D341Med (cell line): ENCODE data around the gene KIF25.

Experiments
- DNase-seq: peaks from one replicate; pipeline ENCODE4 v3.0.0; 2012; ENCODE audit warnings: low spot score

KIF25 gene, protein sequence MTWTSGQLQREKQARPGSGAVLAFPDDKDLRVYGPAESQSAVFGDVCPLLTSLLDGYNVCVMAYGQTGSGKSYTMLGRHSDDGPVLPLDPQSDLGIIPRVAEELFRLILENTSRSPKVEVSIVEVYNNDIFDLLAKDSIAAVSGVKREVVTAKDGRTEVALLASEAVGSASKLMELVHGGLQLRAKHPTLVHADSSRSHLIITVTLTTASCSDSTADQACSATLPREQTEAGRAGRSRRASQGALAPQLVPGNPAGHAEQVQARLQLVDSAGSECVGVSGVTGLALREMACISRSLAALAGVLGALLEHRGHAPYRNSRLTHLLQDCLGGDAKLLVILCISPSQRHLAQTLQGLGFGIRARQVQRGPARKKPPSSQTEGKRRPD

DNA sequence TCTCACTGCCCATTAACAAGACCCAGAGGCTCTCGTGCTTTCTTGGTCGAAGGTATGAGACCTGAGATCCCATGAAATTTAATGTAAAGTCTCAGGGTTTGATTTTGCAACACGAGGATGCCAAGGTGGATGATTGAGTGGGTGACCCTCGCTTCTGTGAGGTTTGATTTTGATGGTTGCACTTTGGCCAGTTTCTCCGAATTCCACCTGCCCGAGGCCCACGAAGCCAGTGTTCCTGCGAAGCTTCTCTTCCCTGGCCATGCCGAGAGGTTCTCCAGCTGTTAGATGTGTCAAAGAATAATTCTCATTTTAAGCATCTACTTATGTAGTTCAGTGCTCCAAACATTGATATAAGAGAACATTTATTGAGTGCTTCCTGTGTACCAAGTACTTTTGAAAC, at the start of gene KIF25:
Gene KIF25, plus strand, starts transcription at position 30 of the 400 bp plus-strand sequence. CDS start 31,915 bp downstream, outside the sequence.
- no peak for DNase-seq

DNA sequence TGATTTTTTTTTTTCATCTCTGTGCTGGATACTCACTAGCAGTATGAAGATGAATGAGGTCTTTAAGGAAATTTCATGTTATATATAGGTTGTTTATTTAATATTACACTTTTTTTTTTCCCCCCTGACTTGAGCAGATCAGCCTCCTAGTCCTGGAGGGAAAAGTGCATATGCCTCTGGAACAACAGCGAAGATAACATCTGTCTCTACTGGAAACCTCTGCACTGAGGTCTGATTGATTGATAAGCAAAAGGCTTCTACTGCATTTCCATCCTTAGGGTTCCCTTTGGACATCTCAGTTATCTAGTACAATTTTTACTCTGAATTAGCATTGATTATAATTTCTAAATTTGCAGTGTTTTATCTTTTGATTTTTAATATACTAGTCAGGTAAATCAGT, 49.8 kb upstream of the KIF25 start:
- no peak for DNase-seq

DNA sequence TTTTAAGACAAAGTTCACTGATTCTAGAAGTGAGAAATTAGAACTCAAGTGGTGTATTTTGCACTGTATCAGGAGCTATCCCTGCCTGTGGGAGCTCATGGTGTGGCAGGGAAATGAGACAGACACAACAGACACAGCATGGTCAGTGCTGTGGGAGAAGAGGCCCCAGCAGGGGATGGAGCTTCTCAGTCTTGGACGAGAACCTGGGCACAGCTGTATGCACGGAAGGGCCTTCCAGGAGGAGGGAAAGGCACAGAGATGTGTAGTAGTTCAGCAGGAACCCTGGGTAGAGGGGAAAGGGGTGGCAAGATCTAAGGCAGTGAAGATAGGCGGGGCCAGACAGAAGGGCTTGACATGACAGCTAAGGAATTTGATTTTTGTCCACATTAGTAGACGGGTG, 48.8 kb upstream of the KIF25 start:
- DNase-seq: no peak

DNA sequence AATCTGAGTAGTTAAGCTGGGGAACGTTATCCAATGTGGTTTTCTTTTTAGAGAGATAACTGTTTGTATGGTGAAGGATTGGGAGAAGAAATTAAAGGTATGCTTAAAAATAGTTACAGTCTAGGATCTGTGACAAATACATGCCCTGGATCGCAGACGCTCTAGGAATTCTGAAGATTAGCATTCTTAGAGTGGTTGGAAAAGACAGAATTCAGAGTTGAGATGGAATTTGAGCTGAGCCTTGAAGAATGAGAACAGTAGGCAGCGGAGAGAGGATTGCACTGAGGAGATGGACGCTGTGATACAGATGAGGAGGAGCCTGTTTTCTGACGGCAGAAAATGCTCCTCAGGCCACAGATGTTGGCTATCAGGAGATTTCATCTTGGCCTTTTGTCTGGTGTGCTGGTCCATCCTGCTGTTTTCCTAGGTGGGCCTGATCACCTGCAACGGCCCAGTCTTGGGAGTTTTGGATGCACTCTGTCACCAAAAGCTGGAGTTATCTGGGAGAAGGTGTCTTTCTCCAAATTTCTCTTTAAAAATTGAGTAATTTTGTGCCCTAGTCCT, 48.3 kb upstream of the KIF25 start:
- no peak for DNase-seq

DNA sequence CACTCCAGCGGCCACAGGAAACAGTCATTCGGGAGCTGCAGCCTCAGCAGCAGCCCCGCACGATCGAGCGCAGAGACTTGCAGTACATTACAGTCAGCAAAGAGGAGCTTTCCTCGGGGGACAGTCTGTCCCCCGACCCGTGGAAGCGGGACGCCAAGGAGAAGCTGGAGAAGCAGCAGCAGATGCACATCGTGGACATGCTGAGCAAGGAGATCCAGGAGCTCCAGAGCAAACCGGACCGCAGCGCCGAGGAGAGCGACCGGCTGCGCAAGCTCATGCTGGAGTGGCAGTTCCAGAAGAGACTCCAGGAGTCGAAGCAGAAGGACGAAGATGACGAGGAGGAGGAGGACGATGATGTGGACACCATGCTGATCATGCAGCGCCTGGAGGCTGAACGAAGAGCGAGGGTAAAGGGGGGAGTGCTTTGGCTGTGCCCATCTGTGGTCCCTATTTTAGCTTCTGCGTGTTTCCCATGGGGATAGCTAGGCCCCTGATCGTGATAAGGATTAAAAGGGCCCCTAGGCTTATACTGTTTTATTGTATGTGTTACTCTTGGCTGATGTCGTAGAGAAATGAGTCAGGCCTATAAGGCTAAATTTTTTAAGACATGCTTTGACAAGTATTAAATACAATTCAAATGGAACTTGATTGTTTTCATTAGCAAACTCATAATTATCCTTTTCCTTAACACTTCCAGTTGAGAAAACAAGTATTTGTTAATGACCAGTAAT, 45.5 kb upstream of the KIF25 start:
- DNase-seq: no peak

DNA sequence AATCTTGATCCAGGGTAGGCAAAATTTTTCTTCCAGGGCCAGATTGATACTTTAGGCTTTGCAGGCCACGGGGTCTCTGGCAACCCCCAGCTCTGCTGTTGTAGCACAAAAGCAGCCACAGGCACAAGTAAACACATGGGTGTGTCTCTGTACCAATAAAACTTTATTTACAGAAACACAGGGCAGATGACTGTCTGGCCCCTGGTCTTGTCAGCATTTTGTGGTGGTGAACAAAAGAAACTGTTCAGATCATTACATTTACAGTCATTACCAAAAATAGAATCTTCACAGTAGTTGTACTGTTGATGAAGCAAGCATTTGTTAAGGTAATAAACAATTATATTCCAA, 45.0 kb upstream of the KIF25 start:
- DNase-seq: no peak

DNA sequence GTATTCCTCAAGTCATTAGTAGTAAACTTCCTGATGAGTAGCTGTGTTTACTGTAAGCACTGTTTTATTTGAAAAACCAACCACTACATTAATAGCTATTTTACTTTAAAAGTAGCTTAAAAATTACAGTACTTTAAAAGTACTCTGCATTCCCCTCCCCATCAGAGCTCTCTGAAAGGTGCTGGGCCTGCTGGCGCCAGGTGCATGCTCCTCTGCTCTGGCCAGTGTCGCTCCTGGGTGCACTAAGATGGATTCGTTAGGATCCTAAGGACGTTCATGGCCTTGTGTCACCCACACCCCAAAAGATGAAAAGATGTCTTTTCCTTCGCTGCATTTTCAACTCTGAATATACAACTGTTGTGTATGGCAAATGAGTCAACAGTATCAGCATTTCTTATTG, 43.9 kb upstream of the KIF25 start:
- DNase-seq: no peak

DNA sequence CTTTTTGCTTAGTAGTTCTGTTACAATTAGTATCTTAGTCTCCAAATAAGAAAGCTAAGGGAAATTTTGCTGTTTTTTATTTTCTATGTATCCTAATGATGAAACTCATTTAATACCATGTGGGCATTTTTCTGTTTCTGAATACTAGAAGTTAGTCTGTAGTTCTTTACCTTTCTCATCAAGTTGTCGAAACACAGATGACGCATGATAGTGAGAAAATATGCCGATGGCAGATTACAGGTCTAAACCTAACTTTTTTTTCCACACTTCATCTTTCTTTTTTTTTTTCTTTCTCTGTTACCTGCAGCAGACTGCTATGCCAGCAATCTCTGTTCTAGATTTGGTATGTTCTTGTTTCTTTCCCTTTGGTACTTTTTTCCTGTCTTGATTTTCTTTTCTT, 43.3 kb upstream of the KIF25 start:
- DNase-seq: no peak

DNA sequence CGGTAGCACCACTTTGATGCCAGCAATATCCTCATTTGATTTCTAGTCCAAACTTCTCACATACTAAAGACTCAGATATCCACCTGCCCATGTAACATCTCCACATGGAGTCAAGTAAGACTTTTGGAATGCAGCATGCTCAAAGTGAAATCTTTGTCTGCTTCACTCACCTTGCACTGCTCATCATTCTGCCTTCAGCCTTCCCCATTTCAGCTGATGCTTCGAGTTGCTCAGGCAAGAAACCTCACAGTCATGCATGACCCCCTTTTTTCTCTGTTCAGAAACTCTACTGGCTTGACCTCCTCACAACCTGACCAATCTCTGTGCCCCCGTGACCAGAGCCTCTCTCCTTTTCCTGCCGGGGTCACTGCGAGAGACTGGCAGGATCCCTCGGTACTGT, 41.0 kb upstream of the KIF25 start:
- no peak for DNase-seq

DNA sequence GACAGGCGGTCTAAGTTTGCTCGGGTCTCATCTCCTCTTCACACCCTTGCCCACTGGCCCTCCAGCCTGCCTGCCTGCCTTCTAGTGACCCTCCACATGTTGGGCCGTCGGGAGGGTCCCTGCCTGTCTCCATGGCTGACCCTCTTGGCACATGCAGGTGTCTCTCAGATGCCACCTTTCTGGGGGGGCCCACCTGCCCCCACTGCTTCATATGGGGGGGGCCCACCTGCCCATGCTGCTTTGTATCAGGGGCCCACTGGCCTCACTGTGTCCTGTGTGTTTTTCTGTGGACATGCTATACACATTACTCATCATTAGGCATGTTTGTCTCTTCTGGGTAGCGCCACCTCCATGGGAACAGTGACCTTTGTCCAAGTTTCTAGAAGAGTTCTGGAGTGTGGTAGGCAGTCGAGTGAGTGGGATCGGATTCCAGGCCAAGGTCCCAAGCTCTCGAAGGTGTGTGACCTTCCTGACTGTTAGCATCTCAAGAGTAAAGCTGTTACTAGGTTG, 40.4 kb upstream of the KIF25 start:
- DNase-seq: no peak

DNA sequence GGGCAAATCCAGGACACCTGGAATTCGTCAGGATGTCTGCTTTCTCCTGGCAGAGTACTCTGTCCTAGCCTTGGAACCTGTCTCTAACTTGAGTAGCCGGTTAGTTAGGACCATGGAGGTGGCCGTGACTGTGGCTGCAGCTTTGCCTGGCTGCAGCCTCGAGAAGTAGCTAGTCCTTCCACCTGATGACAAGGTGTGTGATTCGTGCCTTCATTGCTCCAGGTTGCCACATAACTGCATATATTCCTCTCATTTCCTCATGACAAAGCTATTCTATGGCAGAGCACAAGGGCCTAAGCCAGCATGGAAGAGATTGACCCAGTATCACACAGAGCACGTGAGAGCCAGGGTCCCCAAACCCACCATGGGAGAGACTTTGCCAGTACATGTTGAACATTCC, 39.8 kb upstream of the KIF25 start:
- no peak for DNase-seq

DNA sequence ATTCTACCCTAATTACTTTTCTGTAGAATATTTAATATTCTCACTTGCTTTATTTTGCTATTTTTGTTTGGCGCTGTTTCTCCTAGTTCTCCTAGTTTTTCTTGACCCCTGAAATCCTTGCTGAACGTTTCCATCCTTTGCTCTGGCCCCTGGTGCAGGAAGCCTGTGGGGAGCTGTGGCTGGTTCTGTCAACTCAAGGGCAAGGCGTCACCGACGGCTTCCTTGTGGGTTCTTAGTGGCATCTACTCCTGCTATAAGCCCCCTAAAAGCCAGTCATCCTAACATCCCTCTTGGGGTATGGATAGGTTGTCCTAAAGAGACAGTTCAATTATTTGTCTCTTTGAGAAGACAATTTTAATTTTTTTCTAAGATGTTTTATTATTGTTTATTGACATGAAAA, 36.9 kb upstream of the KIF25 start:
- DNase-seq: no peak

DNA sequence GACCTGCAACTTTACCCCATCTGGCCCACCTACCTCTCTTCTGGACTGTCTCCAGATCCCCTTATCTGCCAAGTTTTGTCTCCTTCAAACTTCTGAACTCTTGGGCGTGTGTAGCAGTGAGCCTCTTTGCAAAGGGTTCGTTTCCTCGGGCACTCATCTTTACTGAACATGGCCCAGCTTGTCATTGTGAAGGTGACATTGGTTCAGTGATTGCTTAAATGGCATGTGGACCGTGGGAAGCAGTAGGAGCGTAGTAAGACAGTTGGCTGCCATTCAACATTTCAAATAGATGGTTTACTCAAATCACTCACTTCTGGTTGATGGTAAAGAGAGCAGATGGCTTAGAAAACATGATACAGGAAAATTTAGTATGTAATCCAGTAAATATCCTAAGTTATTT, 34.8 kb upstream of the KIF25 start:
- no peak for DNase-seq

DNA sequence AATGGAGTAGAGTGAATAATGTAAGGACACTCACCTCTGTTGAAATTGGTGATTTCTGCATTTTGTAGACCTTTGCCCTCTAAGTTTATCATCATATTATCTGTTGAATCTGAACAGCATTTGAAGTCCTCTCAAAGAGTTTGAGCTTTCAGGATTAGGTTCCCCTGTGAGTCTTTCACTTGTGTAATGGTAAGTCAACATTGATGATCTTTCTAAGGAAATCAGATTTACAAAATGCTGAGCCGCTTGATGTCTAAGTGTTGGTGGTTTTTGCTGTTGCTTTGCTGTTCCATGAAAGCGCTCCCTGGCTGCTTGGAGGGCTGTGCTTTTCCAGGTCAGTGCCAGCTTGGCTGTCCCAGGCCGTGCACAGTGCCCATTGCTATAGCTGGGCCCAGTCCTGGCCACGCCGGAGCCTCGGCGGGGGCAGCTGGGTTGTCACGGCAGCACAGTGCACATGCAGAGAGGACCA, 33.8 kb upstream of the KIF25 start:
- DNase-seq: no peak

DNA sequence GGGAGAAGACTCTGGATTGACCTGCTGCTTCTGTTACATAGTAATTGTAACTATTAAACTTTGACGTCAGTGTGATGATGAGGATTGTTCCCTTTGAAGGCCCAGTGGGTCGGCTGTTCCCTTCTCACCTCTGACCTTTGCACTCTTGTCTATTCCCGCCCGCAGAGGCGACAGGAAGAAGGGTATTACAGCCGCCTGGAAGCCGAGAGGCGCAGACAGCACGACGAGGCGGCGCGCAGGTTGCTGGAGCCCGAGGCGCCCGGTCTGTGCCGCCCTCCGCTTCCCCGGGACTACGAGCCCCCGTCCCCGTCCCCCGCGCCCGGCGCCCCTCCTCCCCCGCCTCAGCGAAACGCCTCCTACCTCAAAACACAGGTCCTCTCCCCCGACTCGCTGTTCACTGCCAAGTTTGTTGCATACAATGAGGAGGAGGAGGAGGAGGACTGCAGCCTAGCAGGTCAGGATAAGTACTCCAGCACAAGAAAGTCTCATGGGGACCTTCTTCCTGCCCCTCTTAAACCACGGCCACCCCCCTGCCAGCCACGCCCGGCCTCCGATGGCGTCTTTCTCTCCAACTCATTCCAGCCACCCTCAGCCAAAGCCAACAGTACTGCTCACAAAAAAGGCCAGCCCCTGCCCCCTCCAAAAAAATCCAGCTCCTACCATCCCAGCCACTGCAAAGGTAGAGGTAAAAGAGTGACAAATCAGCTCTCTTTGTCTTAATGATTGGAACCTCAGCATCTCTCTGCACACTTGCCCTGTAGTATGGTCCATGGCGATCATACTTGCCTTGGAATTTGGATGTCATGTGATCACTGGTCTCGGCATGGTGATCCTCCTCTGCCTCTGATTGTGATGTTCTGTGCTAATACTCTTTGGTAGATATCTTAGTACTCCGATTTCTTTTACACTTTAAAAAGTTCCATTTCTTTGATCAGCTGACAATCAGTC, 31.6 kb upstream of the KIF25 start:
- no peak for DNase-seq

DNA sequence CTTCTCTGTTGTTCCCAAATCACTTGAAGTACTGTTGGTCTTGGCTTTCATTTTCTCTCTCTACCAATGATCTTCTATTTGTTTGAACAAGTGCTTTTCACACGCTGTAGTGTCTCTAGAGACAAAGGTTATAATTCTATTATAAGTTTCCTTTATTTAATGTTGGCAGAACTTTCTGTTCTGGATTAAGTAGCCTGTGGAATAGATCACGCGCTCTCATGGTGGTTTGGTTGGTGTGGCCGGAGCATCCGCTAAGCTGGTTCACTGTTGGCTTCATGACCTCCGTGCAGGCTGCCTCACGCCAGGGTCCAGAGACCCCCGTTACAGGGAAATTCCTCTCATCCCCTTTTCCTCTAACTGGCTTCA, 30.9 kb upstream of the KIF25 start:
- no peak for DNase-seq

DNA sequence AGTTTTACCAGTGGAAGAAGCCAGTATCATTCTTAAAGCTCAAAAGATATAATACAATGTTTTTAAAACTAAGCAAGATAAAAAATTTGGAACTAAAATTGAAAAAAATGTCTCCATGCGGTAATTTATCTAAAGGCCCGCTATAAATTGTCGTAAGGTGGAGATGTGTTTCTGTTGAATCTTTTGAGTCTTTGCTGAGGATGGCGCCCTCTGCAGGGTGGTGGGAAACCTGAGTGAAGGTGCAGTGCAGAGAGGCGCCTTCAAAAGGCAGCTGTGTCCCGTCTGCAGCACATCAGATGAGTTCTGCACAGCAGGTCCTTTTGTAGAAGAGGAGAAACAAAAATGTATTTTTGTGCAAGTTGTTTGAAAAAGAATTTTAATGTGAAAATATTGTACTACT, 29.4 kb upstream of the KIF25 start:
- DNase-seq: peak; percentile 52

DNA sequence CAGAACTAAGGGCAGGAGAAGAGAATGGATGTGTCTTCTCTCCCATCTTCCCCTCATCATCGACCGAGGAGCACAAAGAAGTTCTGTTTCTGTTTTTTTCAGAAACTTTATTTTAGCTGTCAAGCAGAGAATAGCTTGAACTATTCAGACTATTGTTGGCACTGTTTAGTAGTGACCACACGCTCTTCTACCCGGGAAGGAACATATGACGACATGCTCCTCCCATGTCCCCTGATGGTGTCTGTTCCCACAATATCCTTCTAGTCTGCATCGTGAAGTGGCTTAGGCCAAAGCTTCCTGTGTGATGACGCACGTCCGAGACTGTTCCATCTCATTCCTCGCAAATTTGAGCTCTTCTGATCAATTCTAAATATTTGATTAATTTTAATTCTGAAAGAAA, 27.2 kb upstream of the KIF25 start:
- no peak for DNase-seq

DNA sequence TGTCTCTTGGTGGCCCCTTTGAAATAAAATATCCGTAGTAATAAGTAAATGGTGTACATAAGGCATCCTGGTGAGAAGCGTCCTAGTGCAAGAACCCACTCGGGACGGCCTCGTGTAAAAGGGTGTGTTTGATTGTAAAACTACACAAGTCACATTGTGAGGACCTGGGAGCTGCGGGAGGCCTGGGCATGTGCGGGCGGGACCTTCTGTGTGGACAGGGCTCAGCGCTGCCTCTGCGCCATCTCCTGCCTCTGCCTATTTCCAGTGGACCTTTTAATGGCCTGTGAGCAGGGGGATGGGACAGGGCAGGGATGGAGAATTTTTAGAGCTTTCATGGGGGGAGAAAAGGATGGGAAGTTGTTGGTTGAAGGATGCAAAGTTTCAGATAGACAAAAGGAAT, 25.3 kb upstream of the KIF25 start:
- DNase-seq: no peak

DNA sequence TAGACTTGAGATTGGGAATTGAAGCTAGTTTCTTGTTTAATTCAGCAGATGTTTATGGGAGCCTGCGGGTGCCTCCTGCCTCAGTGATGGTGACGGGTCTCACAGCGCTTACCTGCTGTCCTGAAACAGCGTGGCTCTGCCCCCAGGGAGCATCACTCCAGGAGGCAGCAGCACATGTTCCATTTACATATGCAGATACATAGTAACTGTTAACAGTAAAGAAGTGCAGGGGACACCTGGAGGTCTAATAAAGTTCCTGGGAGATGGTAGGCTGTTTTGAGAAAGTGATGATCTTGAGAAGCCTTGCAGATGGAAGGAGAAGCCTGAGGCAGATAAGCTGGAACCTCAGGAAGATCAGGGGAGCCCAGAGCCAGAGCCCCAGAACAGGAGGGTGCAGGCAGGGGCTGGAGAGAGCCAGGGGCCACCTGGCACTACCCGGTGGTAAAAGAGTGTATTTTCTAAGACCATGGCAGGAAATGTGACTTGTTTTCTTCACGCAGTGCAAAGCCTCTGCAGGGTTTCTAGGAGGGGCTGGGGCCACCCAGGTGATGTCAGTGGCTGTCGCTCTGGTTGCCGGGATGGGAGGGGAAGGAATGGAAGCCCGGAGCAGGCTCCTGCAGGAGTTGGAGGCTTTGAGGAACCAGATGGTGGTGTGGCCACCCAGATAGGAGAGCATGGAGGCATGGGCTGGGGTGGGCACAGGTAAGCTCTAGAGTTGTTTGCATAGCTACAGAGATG, 24.2 kb upstream of the KIF25 start:
- no peak for DNase-seq

DNA sequence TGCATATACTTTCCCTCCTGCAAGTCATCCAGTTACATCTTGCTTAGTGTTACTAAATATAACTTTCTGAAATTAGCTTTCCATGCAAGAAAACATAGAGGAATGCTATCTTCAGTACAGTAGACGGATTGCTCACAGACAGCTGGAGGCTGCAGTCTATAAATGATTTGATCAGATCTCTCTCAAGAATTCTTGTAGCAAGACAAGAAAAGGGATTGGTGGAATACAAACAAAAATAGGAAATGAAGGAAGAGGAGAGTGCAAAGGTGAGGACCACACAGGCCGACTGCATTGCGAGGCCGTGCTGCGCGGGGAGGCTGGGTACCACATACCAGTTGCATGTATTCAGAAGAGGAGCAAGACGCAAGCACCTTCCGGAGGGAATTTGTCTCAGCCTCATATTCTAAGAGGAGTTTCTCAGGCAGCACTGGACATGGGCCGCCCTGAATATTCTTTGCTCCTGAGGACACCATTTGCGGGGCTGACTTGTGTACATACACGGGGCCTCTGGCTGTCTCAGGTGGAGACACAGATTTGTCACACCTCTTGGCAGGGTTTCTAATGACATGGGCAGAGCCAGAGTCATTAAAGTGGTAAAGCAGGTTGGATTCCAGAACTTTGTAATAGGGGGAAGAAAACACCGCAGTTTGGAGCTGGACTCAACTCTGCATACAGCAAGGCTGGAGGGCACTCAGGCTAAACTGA, 22.7 kb upstream of the KIF25 start:
- no peak for DNase-seq
